ENCODE measurements around the gene SLC19A1.

DNA sequence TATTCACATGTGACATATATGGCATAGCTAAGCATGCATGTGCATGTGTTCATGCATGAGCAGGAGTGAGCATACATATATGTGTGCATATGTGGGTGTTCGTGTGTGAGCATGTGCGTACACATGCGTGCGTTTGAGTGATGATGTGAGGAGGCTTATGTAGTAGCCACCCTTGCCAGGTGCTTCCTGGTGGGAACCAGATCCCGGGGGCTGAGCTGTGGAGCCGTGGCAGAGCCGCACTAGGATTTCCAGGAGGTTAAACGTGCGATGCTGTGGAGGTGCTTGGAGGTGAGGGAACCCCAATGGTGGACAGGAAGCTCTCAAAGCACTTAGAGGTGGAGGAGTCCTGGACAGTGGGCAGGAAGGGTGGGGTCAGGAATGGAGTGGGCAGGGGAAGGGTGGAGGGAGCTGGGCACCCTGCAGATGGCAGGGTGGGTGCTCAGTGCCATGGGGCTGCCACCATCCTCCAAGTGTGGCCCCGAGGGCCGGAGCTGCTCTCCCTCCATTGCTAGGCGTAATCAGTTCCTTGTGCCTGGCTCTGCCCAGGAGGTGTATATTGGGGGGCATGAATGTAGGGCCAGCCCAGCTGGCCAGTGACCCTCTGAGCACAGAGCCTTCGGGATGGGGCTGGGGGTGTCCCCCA is 88.8 kb downstream of the SLC19A1 start:
- TF ChIP-seq POLR2AphosphoS5 (IDR thresholded peaks at IDR 0.05; ENCODE audit: low read depth, low read length): no peak
- no peak for TF ChIP-seq POLR2A (IDR thresholded peaks at IDR 0.05; ENCODE audit: low read depth, low read length)
- TF ChIP-seq TAF1 (IDR thresholded peaks at IDR 0.05; ENCODE audit: borderline replicate concordance, low read depth, low read length): no peak
